H1 (cell line): ENCODE data around the gene B3GALT6. TPM values are rescaled to one million over a fixed set of nuclear protein-coding genes. Genes with fewer than 3 reads are reported as not detected.

ENCODE experiments used
- CTCF ChIA-PET: fragments of 300-600 bp; sonication (Branson Sonifier 250); formaldehyde crosslinking; loops from one replicate; lab custom pipeline; 2021; ENCODE audit not compliant: partially characterized antibody; lab: Charles Lee
- POLR2A ChIA-PET: fragments of 300-600 bp; sonication (Branson Sonifier 250); formaldehyde crosslinking; loops from one replicate; lab custom pipeline; 2021; ENCODE audit warnings: inconsistent platforms; ENCODE audit not compliant: partially characterized antibody; lab: Charles Lee
- DNase-seq, 2 experiments: peaks; one replicate each; pipeline versions ENCODE4 v3.0.0 to v3.0.0-alpha.2; 2010 to 2022; ENCODE audit warnings: low spot score in 2 of 2, low read depth in 1 of 2, mixed read lengths in 1 of 2
- FAIRE-seq: peaks from 2 replicates; lab custom pipeline; 2011; peaks lifted over from hg19 to GRCh38; lab: Jason Lieb, UNC
- H2AFZ ChIP-seq: 2 replicates; pipeline ENCODE4 v1.8.1; 2012; ENCODE audit warnings: low read length, inconsistent platforms
- H2AK5ac ChIP-seq: 2 replicates; pipeline ENCODE4 v1.6.1; 2013; ENCODE audit warnings: low read depth, low read length
- H2BK120ac ChIP-seq: replicated peaks from 2 replicates; pipeline ENCODE3; 2013; ENCODE audit warnings: low read depth, low read length, inconsistent platforms
- H2BK12ac ChIP-seq: 2 replicates; pipeline ENCODE4 v1.6.1; 2013; ENCODE audit warnings: low read depth, low read length
- H2BK15ac ChIP-seq: 2 replicates; pipeline ENCODE4 v1.6.1; 2013; ENCODE audit warnings: low read length
- H2BK20ac ChIP-seq: 2 replicates; pipeline ENCODE4 v1.6.1; 2013; ENCODE audit warnings: low read length
- H2BK5ac ChIP-seq: 2 replicates; pipeline ENCODE4 v1.6.1; 2013; ENCODE audit warnings: low read depth, low read length
- H3K14ac ChIP-seq: 2 replicates; pipeline ENCODE4 v1.6.1; 2013; ENCODE audit warnings: inconsistent platforms; ENCODE audit not compliant: insufficient read length
- H3K18ac ChIP-seq: 2 replicates; pipeline ENCODE4 v1.6.1; 2013; ENCODE audit warnings: low read length; ENCODE audit errors: extremely low read depth
- H3K23ac ChIP-seq: 2 replicates; pipeline ENCODE4 v1.6.1; 2013; ENCODE audit warnings: inconsistent platforms; ENCODE audit not compliant: insufficient read length
- H3K23me2 ChIP-seq: 2 replicates; pipeline ENCODE4 v1.6.1; 2013; ENCODE audit warnings: low read depth, low read length
- H3K27ac ChIP-seq: 2 replicates; pipeline ENCODE4 v1.6.1; 2011; ENCODE audit warnings: low read depth, low read length, inconsistent platforms
- H3K27me3 ChIP-seq, 4 experiments: replicated peaks in 1 of 4; 1 replicate in 1 of 4; 2 replicates in 3 of 4; pipeline versions ENCODE4 v1.6.1 to v1.8.1; 2011 to 2013; ENCODE audit warnings: low read length in 3 of 4, mild to moderate bottlenecking in 3 of 4, inconsistent platforms in 2 of 4, mixed read lengths in 2 of 4, moderate library complexity in 1 of 4; ENCODE audit not compliant: control insufficient read depth in 3 of 4, insufficient read depth in 3 of 4; ENCODE audit errors: extremely low read depth in 1 of 4
- H3K36me3 ChIP-seq, 4 experiments: 2 replicates each; pipeline versions ENCODE4 v1.6.1 to v1.8.1; 2011 to 2013; ENCODE audit warnings: mild to moderate bottlenecking in 4 of 4, low read length in 3 of 4, moderate library complexity in 2 of 4, control low read depth in 1 of 4, inconsistent platforms in 1 of 4; ENCODE audit not compliant: insufficient read depth in 4 of 4, control insufficient read depth in 2 of 4
- H3K4ac ChIP-seq: replicated peaks from 2 replicates; pipeline ENCODE3; 2013; ENCODE audit warnings: low read length, low read depth, mixed read lengths, inconsistent platforms; ENCODE audit not compliant: insufficient read length
- H3K4me1 ChIP-seq, 4 experiments: replicated peaks in 1 of 4; 1 replicate in 1 of 4; 2 replicates in 3 of 4; pipeline versions ENCODE4 v1.6.1 to v1.8.1; 2011 to 2013; ENCODE audit warnings: low read length in 3 of 4, inconsistent platforms in 2 of 4, mixed read lengths in 1 of 4; ENCODE audit not compliant: insufficient read depth in 4 of 4, control insufficient read depth in 3 of 4
- H3K4me2 ChIP-seq, 2 experiments: 2 replicates each; pipeline versions ENCODE4 v1.6.1 to v1.8.1; 2011 to 2013; ENCODE audit warnings: low read depth in 2 of 2, low read length in 2 of 2, control low read depth in 1 of 2, inconsistent platforms in 1 of 2, mild to moderate bottlenecking in 1 of 2; ENCODE audit not compliant: insufficient read depth in 1 of 2
- H3K4me3 ChIP-seq, 4 experiments: fragments of 200-600, 300-600 bp in 1 of 4; sonication (generic), shearing (Covaris generic), sonication (Bioruptor Twin) in 1 of 4; 2 replicates each; pipeline versions ENCODE4 v1.5.1 to v1.8.1; 2011 to 2016; ENCODE audit warnings: low read length in 4 of 4, low read depth in 3 of 4, control low read depth in 2 of 4, inconsistent platforms in 2 of 4, mild to moderate bottlenecking in 2 of 4, mixed read lengths in 1 of 4, moderate library complexity in 1 of 4; ENCODE audit not compliant: insufficient read depth in 2 of 4; ENCODE audit errors: extremely low read depth in 1 of 4
- H3K56ac ChIP-seq: replicated peaks from 2 replicates; pipeline ENCODE3; 2013; ENCODE audit warnings: low read depth, mild to moderate bottlenecking, mixed read lengths, low read length, inconsistent platforms; ENCODE audit not compliant: insufficient read length
- H3K79me1 ChIP-seq: 2 replicates; pipeline ENCODE4 v1.6.1; 2013; ENCODE audit warnings: low read depth, low read length, control low read depth
- H3K79me2 ChIP-seq, 2 experiments: 2 replicates each; pipeline versions ENCODE4 v1.6.1 to v1.8.1; 2012 to 2013; ENCODE audit warnings: low read length in 2 of 2, mild to moderate bottlenecking in 2 of 2, inconsistent platforms in 1 of 2; ENCODE audit not compliant: insufficient read depth in 2 of 2, control insufficient read depth in 1 of 2
- H3K9ac ChIP-seq, 4 experiments: replicated peaks in 1 of 4; 1 replicate in 1 of 4; 2 replicates in 3 of 4; pipeline versions ENCODE4 v1.6.1 to v1.8.1; 2011 to 2013; ENCODE audit warnings: low read depth in 3 of 4, low read length in 3 of 4, control low read depth in 2 of 4, mild to moderate bottlenecking in 2 of 4, moderate library complexity in 2 of 4, inconsistent platforms in 1 of 4; ENCODE audit errors: extremely low read depth in 1 of 4
- H3K9me3 ChIP-seq, 2 experiments: 2 replicates each; pipeline versions ENCODE4 v1.6.1 to v1.8.1; 2012 to 2013; ENCODE audit warnings: mild to moderate bottlenecking in 2 of 2, moderate library complexity in 2 of 2, control low read depth in 1 of 2, inconsistent platforms in 1 of 2, low read depth in 1 of 2, low read length in 1 of 2, mixed read lengths in 1 of 2; ENCODE audit not compliant: insufficient read depth in 2 of 2
- H4K20me1 ChIP-seq, 2 experiments: replicated peaks in 1 of 2; 2 replicates each; pipeline versions ENCODE3 to v1.8.1; 2011 to 2013; ENCODE audit warnings: inconsistent platforms in 2 of 2, low read length in 2 of 2, mild to moderate bottlenecking in 1 of 2; ENCODE audit not compliant: insufficient read depth in 2 of 2, control insufficient read depth in 1 of 2
- H4K5ac ChIP-seq: 2 replicates; pipeline ENCODE4 v1.6.1; 2013; ENCODE audit warnings: low read length, low read depth, mixed read lengths, inconsistent platforms; ENCODE audit not compliant: insufficient read length
- H4K8ac ChIP-seq: 2 replicates; pipeline ENCODE4 v1.8.0; 2013; ENCODE audit warnings: mild to moderate bottlenecking, moderate library complexity, low read length, inconsistent platforms; ENCODE audit not compliant: insufficient read depth; ENCODE audit errors: extremely low read depth
- H4K91ac ChIP-seq: replicated peaks from 2 replicates; pipeline ENCODE3; 2013; ENCODE audit warnings: low read length, mixed read lengths, inconsistent platforms; ENCODE audit not compliant: insufficient read length
- CREB1 ChIP-seq: IDR thresholded peaks from 2 replicates; pipeline ENCODE4 v1.6.1; 2012; ENCODE audit warnings: inconsistent platforms
- CTBP2 ChIP-seq: IDR thresholded peaks from 2 replicates; pipeline ENCODE4 v1.7.0; 2011; ENCODE audit warnings: borderline replicate concordance, mild to moderate bottlenecking, moderate library complexity, mixed read lengths, low read length; ENCODE audit not compliant: insufficient read depth, insufficient read length
- TBP ChIP-seq: IDR thresholded peaks from 2 replicates; pipeline ENCODE4 v1.6.1; 2011; ENCODE audit warnings: low read depth, low read length, improper control_type of control experiment
- WGBS, 2 experiments: shearing (Covaris generic) in 1 of 2; methylation state at CpG; one replicate each; pipeline versions ENCODE4 v1.1.6 to v1.1.7; 2013 to 2015; ENCODE audit warnings: low lambda C conversion rate in 2 of 2, mixed read lengths in 2 of 2, inconsistent platforms in 1 of 2, low coverage in 1 of 2, missing lambda C conversion rate in 1 of 2; ENCODE audit not compliant: insufficient replicate concordance in 2 of 2, insufficient coverage in 1 of 2, insufficient read length in 1 of 2; ENCODE audit errors: extremely low coverage in 1 of 2, missing lambda C conversion rate in 1 of 2; 5-methylcytosine and 5-hydroxymethylcytosine counted together
- polyA plus RNA-seq, 7 experiments: library from polyadenylated mRNA; depleted of rRNA in 3 of 7; stranded (reverse) in 5 of 7; unstranded in 2 of 7; fragments of >200 nt in 5 of 7; fragments of 200-250 nt in 2 of 7; gene quantifications; 1 replicate in 5 of 7; 2 replicates in 1 of 7; 4 replicates in 1 of 7; pipeline versions ENCODE4 v1.2.1 to v1.2.3, GENCODE V29; 2011 to 2013; ENCODE audit warnings: missing spikeins in 2 of 7, mixed read lengths in 2 of 7
- total RNA-seq: library from RNA; stranded (reverse); fragmentation: NEBNext Ultra II Directional; extraction: Animal tissue kit (Norgen Biotek cat#: 25700); gene quantifications from 2 replicates; pipeline ENCODE4 v1.2.1, GENCODE V29; 2021

The B3GALT6 gene
- total and polyA plus RNA-seq, 2 of the 8 experiments (the other 6 are each of a cell fraction or from before 2014, with no cell fraction given): 18.4 to 20.4 TPM

DNA sequence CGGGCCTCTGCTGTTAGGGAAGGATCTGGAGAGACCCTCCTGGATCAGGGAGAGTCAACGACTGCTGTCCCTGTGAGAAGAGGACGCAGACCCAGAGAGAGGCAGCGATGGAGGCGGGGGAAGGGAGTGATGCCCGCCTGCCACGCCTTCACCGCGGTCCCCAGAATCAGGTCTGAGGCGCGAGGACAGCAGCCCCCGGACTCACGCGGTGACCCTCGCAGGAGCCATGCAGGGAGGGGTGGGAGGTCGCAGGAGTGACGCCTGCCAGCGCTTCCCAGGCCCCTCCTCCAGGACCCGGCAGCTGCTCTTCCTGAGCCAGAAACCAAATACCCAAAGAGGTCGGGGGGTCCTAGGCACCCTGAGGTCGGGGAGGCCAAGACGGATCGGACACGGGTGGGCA, 11.8 kb upstream of the B3GALT6 start:
- Histone ChIP-seq H4K91ac (no peak overlapping the region), H3K23ac (no peak overlapping the region), H2BK12ac (no peak overlapping the region), H3K56ac (no peak overlapping the region), H3K36me3 (peaks cover 2 to 36% (median 16%) of the 10 kb centered on the region in 4 experiments; a peak in 7 of 8 replicates), H3K4me1 (no peaks in the 10 kb centered on the region), H4K20me1 (peaks cover 3 to 16% of the 10 kb centered on the region in 2 experiments), H3K4me3 (no peak overlapping the region), H3K14ac (no peak overlapping the region), H3K79me2 (no peaks in the 10 kb centered on the region; a peak in 1 of 4 replicates), H2BK20ac (no peak overlapping the region), H4K8ac (no peak overlapping the region), H3K4me2 (no peak overlapping the region), H4K5ac (no peak overlapping the region), H3K23me2 (no peaks in the 10 kb centered on the region), H3K9ac (no peak overlapping the region), H3K9me3 (no peaks in the 10 kb centered on the region), H3K27ac (no peak overlapping the region), H2BK15ac (no peak overlapping the region), H2AK5ac (no peak overlapping the region), H2BK120ac (no peak overlapping the region), H3K18ac (no peak overlapping the region), H3K79me1 (peaks cover 7% of the 10 kb centered on the region), H2BK5ac (no peak overlapping the region; the same call in 1 of the 2 replicates), H3K4ac (no peak overlapping the region), H2AFZ (no peak overlapping the region), H3K27me3 (no peaks in the 10 kb centered on the region)
- FAIRE-seq (no peak), DNase-seq (no peak)
- TF ChIP-seq CREB1 (no peak), TBP (no peak), CTBP2 (no peak)
- CTCF ChIA-PET: interaction anchor here (1.1 kb wide), 1 partner anchor 58 kb away, joined by 3 read pairs; no protein-coding TSS in a partner anchor
- POLR2A ChIA-PET: interaction anchor here (0.8 to 1.1 kb wide), 2 partner anchors 11 to 98 kb away, joined by 3 read pairs; no protein-coding TSS in a partner anchor
- 92% methylated on average over 21 of the region's 24 CpGs; no CpG with 5 or more reads in 1 of the 2 experiments for WGBS, 2 experiments
